Gastrocnemius medialis (tissue), 4 donors: ENCODE data around the gene TEX19.

Experiments
- CTCF ChIP-seq, 5 experiments: fragments of 450-650 bp in 3 of 5; fragments of 200-600 bp in 2 of 5; sonication (generic) in 2 of 5; IDR thresholded peaks in 4 of 5; conservative IDR thresholded peaks in 1 of 5; 1 replicate in 4 of 5; 2 replicates in 1 of 5; pipeline ENCODE4 v1.5.1; 2016 to 2019; ENCODE audit warnings: antibody characterized with exemption in 5 of 5, mild to moderate bottlenecking in 3 of 5, moderate library complexity in 3 of 5
- POLR2A ChIP-seq, 2 donors: fragments of 450-650 bp; IDR thresholded peaks; one replicate each; pipeline ENCODE4 v1.6.1; 2017; ENCODE audit warnings: antibody characterized with exemption in 2 of 2, mild to moderate bottlenecking in 2 of 2, moderate library complexity in 2 of 2

- TF ChIP-seq CTCF (IDR thresholded peaks at IDR 0.05 in 4 of 5, conservative IDR thresholded peaks at IDR 0.05 in 1 of 5) (no peak), POLR2A (IDR thresholded peaks at IDR 0.05) (no peak)
Observed at GRCh38 chr17:82310877-82311276, 48.2 kb upstream of the TEX19 start.
